ENCODE data around the gene STAC2.

DNA sequence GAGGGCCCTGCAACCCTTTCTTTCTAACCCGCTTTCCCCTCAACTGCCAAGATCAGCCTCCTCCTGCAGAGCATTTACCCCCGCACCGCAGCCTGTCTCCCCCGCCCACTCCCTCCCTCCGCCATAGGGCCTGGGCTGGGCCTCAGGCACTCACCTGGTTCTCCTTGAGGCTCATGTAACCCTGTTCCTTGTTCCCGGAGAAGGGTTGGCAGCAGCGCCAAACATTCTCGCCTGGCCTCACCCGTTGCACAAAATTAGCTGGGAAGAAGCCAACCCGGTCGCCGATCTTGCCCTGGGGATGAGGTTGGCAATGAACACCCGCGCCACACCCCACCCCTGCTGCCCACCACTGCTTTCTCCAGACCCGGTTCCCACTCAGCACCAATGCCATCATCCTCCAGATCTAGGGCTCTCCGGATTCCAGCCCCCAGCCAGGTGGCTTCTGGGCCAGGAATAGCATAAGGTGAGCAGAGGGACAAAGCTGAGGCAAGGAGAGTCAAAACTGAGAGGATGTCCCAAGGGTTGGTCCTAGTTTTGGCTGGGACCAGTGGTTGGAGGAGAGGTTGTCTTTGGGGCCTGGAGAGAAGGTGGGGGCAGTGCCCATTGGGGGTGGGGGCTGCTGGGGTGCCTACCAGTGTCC is 12.8 kb downstream of the STAC2 start:
- no peak for TF ChIP-seq EZH2phosphoT487 (IDR thresholded peaks at IDR 0.05; ENCODE audit: borderline replicate concordance, low read depth, low read length)
- TF ChIP-seq, protein P1, sequence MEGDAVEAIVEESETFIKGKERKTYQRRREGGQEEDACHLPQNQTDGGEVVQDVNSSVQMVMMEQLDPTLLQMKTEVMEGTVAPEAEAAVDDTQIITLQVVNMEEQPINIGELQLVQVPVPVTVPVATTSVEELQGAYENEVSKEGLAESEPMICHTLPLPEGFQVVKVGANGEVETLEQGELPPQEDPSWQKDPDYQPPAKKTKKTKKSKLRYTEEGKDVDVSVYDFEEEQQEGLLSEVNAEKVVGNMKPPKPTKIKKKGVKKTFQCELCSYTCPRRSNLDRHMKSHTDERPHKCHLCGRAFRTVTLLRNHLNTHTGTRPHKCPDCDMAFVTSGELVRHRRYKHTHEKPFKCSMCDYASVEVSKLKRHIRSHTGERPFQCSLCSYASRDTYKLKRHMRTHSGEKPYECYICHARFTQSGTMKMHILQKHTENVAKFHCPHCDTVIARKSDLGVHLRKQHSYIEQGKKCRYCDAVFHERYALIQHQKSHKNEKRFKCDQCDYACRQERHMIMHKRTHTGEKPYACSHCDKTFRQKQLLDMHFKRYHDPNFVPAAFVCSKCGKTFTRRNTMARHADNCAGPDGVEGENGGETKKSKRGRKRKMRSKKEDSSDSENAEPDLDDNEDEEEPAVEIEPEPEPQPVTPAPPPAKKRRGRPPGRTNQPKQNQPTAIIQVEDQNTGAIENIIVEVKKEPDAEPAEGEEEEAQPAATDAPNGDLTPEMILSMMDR (conservative IDR thresholded peaks at IDR 0.05; ENCODE audit: low read length), result no peak

All from OCI-LY7 (cell line).